Heart left ventricle (tissue), 16 donors: ENCODE data around the gene SULF2. TPM values are rescaled to one million over a fixed set of nuclear protein-coding genes. Genes with fewer than 3 reads are reported as not detected.

Experiments used
- ATAC-seq, 4 donors: fragments of 200-7000 bp; cut with Tn5 transposase; one replicate each; pipeline ENCODE4 v1.9.1; 2020 to 2022; ENCODE audit warnings: moderate library complexity in 4 of 4, mild to moderate bottlenecking in 3 of 4, moderate number of reproducible peaks in 1 of 4
- DNase-seq, 5 donors: peaks; one replicate each; pipeline ENCODE4 v3.0.0-alpha.2; 2020
- H3K27ac ChIP-seq, 12 donors: fragments of 200-600 bp; sonication (generic) in 4 of 12; one replicate each; pipeline versions ENCODE4 v1.5.0 to v1.8.0; 2016 to 2022; ENCODE audit warnings: mild to moderate bottlenecking in 2 of 12
- H3K27me3 ChIP-seq, 9 donors: fragments of 200-600 bp; sonication (generic) in 2 of 9; one replicate each; pipeline versions ENCODE4 v1.5.1 to v1.8.0; 2016 to 2022; ENCODE audit warnings: mild to moderate bottlenecking in 3 of 9
- H3K36me3 ChIP-seq, 9 donors: fragments of 200-600 bp; sonication (generic) in 2 of 9; one replicate each; pipeline versions ENCODE4 v1.5.0 to v1.8.0; 2018 to 2022; ENCODE audit warnings: mild to moderate bottlenecking in 2 of 9
- H3K4me1 ChIP-seq, 12 donors: fragments of 200-600 bp; sonication (generic) in 4 of 12; one replicate each; pipeline versions ENCODE4 v1.5.0 to v1.8.0; 2016 to 2022; ENCODE audit warnings: mild to moderate bottlenecking in 3 of 12
- H3K4me3 ChIP-seq, 12 donors: fragments of 200-600 bp; sonication (generic) in 4 of 12; one replicate each; pipeline versions ENCODE4 v1.5.0 to v1.8.0; 2017 to 2022; ENCODE audit warnings: mild to moderate bottlenecking in 9 of 12, moderate library complexity in 4 of 12
- H3K9me3 ChIP-seq, 12 donors: fragments of 200-600 bp; sonication (generic) in 4 of 12; one replicate each; pipeline versions ENCODE4 v1.5.0 to v1.8.0; 2016 to 2022; ENCODE audit warnings: mild to moderate bottlenecking in 1 of 12
- POLR2A ChIP-seq, 2 donors: fragments of 450-650 bp; IDR thresholded peaks; one replicate each; pipeline ENCODE4 v1.6.1; 2017; ENCODE audit warnings: antibody characterized with exemption in 2 of 2, mild to moderate bottlenecking in 2 of 2, moderate library complexity in 2 of 2
- WGBS, 4 donors: extraction: QIAGEN DNeasy Blood & Tissue Kit in 2 of 4; methylation state at CpG; one replicate each; pipeline versions ENCODE4 v1.1.5 to v1.1.7; 2013 to 2018; 5-methylcytosine and 5-hydroxymethylcytosine counted together
- intact Hi-C, 10 donors: fragments of 100-400 bp; cut with DNase I; formaldehyde crosslinking; loops; one replicate each; pipeline versions ENCODE4 v1.11.1 to v1.14.2; 2022
- polyA plus RNA-seq, 2 donors: library from polyadenylated mRNA; stranded (reverse); fragments of 200-250 nt; gene quantifications; one replicate each; pipeline ENCODE4 v1.2.3, GENCODE V29; 2013
- total RNA-seq, 9 donors: library from RNA; depleted of rRNA in 2 of 9; stranded (reverse); fragments of >200 nt in 2 of 9; fragmentation: NEBNext Ultra II Directional in 3 of 9; extraction: Animal tissue kit (Norgen Biotek cat#: 25700) in 3 of 9; gene quantifications; one replicate each; pipeline versions ENCODE4 v1.1.0 to v1.2.4, GENCODE V29; 2016 to 2023
- TF ChIP-seq, protein P1 (sequence below), 12 donors: fragments of 200-600 bp; sonication (generic) in 4 of 12; IDR thresholded peaks; one replicate each; pipeline versions ENCODE4 v1.5.0 to v1.8.0; 2018 to 2022; ENCODE audit warnings: antibody characterized with exemption in 12 of 12, mild to moderate bottlenecking in 5 of 12
- donor health status: ischemic (EF 13 %, LVEDD 7.1; RV severe dilation, severe dysfunction).
- donor health status: healthy with polysubstance abuse.
- donor health status: DM: no; HTN: yes; CAD: no.
- donor health status: DM: no; HTN: no; CAD: no.
- donor health status: ischemic (EF 25% LVEDD 6.9; RV normal size, moderate dysfunction).
- donor health status: ischemic (EF 25% LVEDD 5.7; RV mildly dilated, moderate dysfunction).
- donor health status: healthy.
- donor health status: DM: yes; HTN: yes; CAD: no.
- donor health status: ischemic (EF 35%, LVEDD 5.7; RV mildly dilated, moderate dysfunction).
- donor health status: nonischemic (EF 11% LVEDD 7.7; RV severe dilation, severe dysfunction).
- donor health status: DM: yes; HTN: yes; CAD: no.
- donor health status: PGD.
- donor health status: ischemic (EF 29% LVEDD 5.4; RV normal size, mild dysfunction).
- donor health status: nonischemic (EF 23%, LVEDD 6.1; RV moderate dilation, normal function).

The SULF2 gene
- total and polyA plus RNA-seq, 11 donors: 16.7 to 51.5 (median 28.5) TPM

DNA sequence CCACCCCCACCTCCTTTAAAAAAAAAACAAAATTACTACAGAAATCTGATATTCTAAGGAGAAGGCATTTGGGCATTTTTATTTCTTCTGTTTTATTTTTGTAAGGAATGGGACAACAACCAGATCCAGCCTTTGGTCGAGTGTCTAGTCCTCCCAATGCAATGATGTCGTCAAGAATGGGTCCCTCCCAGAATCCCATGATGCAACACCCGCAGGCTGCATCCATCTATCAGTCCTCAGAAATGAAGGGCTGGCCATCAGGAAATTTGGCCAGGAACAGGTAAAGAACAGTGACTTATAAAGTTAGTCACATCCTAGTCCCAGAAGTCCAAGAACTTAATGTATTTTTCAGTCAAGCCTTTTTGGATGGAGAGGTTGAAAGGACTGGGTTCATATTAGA, 133.0 kb downstream of the SULF2 start:
- WGBS, 4 donors: 82 to 88% (median 86%) methylated on average over 3 of the region's 3 CpGs
- TF ChIP-seq, protein P1, sequence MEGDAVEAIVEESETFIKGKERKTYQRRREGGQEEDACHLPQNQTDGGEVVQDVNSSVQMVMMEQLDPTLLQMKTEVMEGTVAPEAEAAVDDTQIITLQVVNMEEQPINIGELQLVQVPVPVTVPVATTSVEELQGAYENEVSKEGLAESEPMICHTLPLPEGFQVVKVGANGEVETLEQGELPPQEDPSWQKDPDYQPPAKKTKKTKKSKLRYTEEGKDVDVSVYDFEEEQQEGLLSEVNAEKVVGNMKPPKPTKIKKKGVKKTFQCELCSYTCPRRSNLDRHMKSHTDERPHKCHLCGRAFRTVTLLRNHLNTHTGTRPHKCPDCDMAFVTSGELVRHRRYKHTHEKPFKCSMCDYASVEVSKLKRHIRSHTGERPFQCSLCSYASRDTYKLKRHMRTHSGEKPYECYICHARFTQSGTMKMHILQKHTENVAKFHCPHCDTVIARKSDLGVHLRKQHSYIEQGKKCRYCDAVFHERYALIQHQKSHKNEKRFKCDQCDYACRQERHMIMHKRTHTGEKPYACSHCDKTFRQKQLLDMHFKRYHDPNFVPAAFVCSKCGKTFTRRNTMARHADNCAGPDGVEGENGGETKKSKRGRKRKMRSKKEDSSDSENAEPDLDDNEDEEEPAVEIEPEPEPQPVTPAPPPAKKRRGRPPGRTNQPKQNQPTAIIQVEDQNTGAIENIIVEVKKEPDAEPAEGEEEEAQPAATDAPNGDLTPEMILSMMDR (IDR thresholded peaks at IDR 0.05): no peak
- TF ChIP-seq POLR2A (IDR thresholded peaks at IDR 0.05): no peak
- Histone ChIP-seq H3K9me3 (no peaks in the 10 kb centered on the region), H3K27me3 (no peaks in the 10 kb centered on the region), H3K4me1 (peaks cover 0 to 8% (median 0%) of the 10 kb centered on the region in 12 donors), H3K36me3 (peaks cover 0 to 100% (median 88%) of the 10 kb centered on the region in 9 donors), H3K27ac (no peak overlapping the region), H3K4me3 (no peak overlapping the region)
- DNase-seq (no peak), ATAC-seq (no peak)
- intact Hi-C loops: no loop called here

DNA sequence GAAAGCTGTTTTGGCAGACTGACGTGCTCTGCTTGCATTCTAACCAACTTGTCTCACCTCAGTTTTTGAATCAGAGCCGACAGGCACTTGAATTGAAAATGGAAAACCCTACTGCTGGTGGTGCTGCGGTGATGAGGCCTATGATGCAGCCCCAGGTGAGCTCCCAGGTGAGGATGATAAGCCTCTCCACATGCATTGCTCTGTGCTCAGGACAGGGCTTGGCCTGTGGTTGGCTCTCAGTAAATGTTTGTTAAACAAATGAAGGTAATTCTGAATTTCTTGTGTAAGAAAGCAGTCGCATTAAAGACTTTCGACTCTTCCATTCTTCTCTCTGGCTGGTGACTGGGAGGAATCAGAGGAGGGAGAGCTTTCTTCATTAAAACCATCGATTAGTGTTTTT, 136.3 kb downstream of the SULF2 start:
- ATAC-seq (no peak), DNase-seq (no peak)
- no peak overlapping the region for H3K4me3 ChIP-seq
- no peaks in the 10 kb centered on the region for H3K9me3 ChIP-seq
- TF ChIP-seq POLR2A (IDR thresholded peaks at IDR 0.05): no peak
- TF ChIP-seq, protein P1 (IDR thresholded peaks at IDR 0.05): no peak
- 80 to 94% (median 87%) methylated on average over 6 of the region's 6 CpGs for WGBS, 4 donors
- peaks cover 0 to 100% (median 95%) of the 10 kb centered on the region in 9 donors for H3K36me3 ChIP-seq
- no peaks in the 10 kb centered on the region for H3K27me3 ChIP-seq
- no peak overlapping the region for H3K27ac ChIP-seq
- H3K4me1 ChIP-seq: peaks cover 0 to 8% (median 0%) of the 10 kb centered on the region in 12 donors
- intact Hi-C loops: no loop called here

DNA sequence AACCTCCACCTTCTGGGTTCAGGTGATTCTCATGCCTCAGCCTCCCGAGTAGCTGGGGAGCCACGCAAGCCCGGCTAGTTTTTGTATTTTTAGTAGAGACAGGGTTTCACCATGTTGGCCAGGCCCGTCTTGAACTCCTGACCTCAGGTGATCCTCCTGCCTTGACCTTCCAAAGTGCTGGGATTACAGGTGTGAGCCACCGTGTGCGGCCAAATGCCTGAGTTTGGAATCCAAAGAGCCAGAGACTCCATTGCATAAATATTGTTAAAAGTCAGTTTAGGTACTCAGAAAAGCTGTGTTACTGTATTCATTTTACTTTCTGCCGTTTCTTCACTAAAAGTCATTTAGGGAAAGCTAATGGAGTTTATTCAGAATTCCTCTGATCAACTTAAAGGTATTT, 137.3 kb downstream of the SULF2 start:
- no peaks in the 10 kb centered on the region for H3K9me3 ChIP-seq
- H3K4me3 ChIP-seq: no peak overlapping the region
- ATAC-seq: no peak
- no peaks in the 10 kb centered on the region for H3K27me3 ChIP-seq
- DNase-seq: no peak
- 93 to 95% (median 94%) methylated on average over 7 of the region's 7 CpGs for WGBS, 4 donors
- peaks cover 0 to 8% (median 0%) of the 10 kb centered on the region in 12 donors for H3K4me1 ChIP-seq
- intact Hi-C loops: no loop called here
- no peak for TF ChIP-seq POLR2A (IDR thresholded peaks at IDR 0.05)
- TF ChIP-seq, protein P1 (IDR thresholded peaks at IDR 0.05): no peak
- no peak overlapping the region for H3K27ac ChIP-seq
- H3K36me3 ChIP-seq: peaks cover 0 to 100% (median 95%) of the 10 kb centered on the region in 9 donors

DNA sequence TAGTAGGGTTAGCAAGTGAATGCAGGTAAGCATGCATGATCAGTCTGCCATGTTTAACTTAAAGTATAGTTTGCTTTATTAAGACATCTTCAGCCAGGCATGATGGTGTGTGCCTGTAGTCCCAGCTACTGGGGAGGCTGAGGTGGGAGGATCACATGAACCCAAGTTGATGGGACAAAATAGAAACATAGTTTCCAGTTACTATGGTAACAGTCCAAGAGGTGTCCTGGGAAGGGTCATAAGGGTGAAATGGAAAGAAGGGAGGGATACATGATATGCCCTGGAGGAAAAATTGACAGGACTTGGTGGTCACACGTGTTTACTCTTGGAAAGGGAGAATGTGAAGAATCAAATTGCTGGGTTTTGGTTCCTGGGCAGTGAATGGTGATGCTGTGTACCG, 139.6 kb downstream of the SULF2 start:
- WGBS, 4 donors: 64 to 93% (median 91%) methylated on average over 2 of the region's 2 CpGs
- Histone ChIP-seq H3K4me3 (no peak overlapping the region), H3K27me3 (no peaks in the 10 kb centered on the region), H3K27ac (no peak overlapping the region), H3K4me1 (peaks cover 0 to 8% (median 0%) of the 10 kb centered on the region in 12 donors), H3K36me3 (peaks cover 0 to 97% (median 90%) of the 10 kb centered on the region in 9 donors), H3K9me3 (no peaks in the 10 kb centered on the region)
- ATAC-seq (no peak), DNase-seq (no peak)
- TF ChIP-seq POLR2A (IDR thresholded peaks at IDR 0.05): no peak
- TF ChIP-seq, protein P1 (IDR thresholded peaks at IDR 0.05): no peak
- intact Hi-C loops: no loop called here
